ENCODE data around the gene DGUOK. TPM values are rescaled to one million over a fixed set of nuclear protein-coding genes. Genes with fewer than 3 reads are reported as not detected.

The DGUOK gene
- total and polyA plus RNA-seq, 8 donors: 1.7 to 91.3 (median 33.8) TPM; not detected in 1

- Histone ChIP-seq H3K27ac (no peak overlapping the region), H3K4me1 (peaks cover 23 to 44% (median 32%) of the 10 kb centered on the region in 4 donors), H3K36me3 (no peaks in the 10 kb centered on the region), H3K27me3 (no peaks in the 10 kb centered on the region), H3K9me3 (no peaks in the 10 kb centered on the region), H3K4me3 (no peak overlapping the region)
- DNase-seq: no peak
- intact Hi-C loops (cut with DNase I; ENCODE audit: low total_unique reads): no loop called here
- WGBS, 5 donors: 80 to 95% (median 92%) methylated on average over 8 of the region's 8 CpGs
- TF ChIP-seq EP300 (IDR thresholded peaks at IDR 0.05): no peak
- no peak for TF ChIP-seq POLR2A (IDR thresholded peaks at IDR 0.05)
- TF ChIP-seq, protein P1, sequence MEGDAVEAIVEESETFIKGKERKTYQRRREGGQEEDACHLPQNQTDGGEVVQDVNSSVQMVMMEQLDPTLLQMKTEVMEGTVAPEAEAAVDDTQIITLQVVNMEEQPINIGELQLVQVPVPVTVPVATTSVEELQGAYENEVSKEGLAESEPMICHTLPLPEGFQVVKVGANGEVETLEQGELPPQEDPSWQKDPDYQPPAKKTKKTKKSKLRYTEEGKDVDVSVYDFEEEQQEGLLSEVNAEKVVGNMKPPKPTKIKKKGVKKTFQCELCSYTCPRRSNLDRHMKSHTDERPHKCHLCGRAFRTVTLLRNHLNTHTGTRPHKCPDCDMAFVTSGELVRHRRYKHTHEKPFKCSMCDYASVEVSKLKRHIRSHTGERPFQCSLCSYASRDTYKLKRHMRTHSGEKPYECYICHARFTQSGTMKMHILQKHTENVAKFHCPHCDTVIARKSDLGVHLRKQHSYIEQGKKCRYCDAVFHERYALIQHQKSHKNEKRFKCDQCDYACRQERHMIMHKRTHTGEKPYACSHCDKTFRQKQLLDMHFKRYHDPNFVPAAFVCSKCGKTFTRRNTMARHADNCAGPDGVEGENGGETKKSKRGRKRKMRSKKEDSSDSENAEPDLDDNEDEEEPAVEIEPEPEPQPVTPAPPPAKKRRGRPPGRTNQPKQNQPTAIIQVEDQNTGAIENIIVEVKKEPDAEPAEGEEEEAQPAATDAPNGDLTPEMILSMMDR (IDR thresholded peaks at IDR 0.05): no peak
- TF ChIP-seq POLR2AphosphoS5 (IDR thresholded peaks at IDR 0.05): no peak
These were observed 41.8 kb downstream of the DGUOK start for GRCh38 chr2:73968357-73968937.

- no peaks in the 10 kb centered on the region for H3K36me3 ChIP-seq
- intact Hi-C loops (cut with DNase I; ENCODE audit: low total_unique reads): no loop called here
- 86 to 89% (median 87%) methylated on average over 4 of the region's 4 CpGs for WGBS, 5 donors
- H3K9me3 ChIP-seq: no peaks in the 10 kb centered on the region
- DNase-seq: no peak
- H3K4me1 ChIP-seq: peaks cover 23 to 37% (median 30%) of the 10 kb centered on the region in 4 donors
- no peak for TF ChIP-seq EP300 (IDR thresholded peaks at IDR 0.05)
- TF ChIP-seq POLR2A (IDR thresholded peaks at IDR 0.05): no peak
- no peak overlapping the region for H3K27ac ChIP-seq
- H3K27me3 ChIP-seq: no peaks in the 10 kb centered on the region
- H3K4me3 ChIP-seq: no peak overlapping the region
These were observed 42.7 kb downstream of the DGUOK start for GRCh38 chr2:73969356-73969755.

GRCh38 chr2:73970141-73970803, 43.6 kb downstream of the DGUOK start:
- WGBS, 5 donors: 75 to 85% (median 78%) methylated on average over 6 of the region's 6 CpGs

DNA sequence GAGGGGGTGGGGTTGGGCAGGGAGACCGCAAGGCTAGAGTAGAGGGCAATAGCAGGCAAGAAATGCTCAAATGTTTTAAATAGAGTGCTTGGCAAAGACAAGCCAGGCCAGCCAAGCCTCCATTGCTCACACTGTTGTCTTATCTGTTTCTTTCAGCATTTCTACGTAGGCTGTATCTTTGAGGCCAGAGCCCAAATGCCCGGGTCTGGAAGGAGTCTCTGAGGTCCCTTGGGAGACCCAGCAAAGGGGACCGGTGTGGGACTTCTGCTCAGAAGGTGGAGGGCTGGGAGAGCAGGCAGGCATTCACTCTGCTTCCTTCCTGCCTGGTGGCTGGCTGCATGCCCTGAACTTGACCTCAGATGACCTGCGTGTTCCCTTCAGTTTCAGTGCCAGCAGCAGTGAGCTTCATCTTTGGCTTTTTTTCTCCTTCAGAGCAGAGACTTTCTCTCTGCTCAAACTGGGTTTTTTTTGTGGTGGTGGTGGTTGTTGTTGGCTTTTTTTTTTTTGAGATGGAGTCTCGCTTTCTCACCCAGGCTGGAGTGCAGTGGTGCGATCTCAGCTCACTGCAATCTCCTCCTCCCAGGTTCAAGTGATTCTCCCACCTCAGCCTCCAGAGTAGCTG, 44.3 kb downstream of the DGUOK start:
- H3K27me3 ChIP-seq: no peaks in the 10 kb centered on the region
- intact Hi-C loops (cut with DNase I; ENCODE audit: low total_unique reads): no loop called here
- TF ChIP-seq POLR2A (IDR thresholded peaks at IDR 0.05): no peak
- TF ChIP-seq POLR2AphosphoS5 (IDR thresholded peaks at IDR 0.05): peak in 1 of 3 donors; percentile 69
- no peak for TF ChIP-seq EP300 (IDR thresholded peaks at IDR 0.05)
- peak; percentile 84 to 91 for DNase-seq
- H3K36me3 ChIP-seq: no peaks in the 10 kb centered on the region
- no peak overlapping the region for H3K4me3 ChIP-seq
- 8 to 34% (median 21%) methylated on average over 7 of the region's 7 CpGs for WGBS, 5 donors
- peak overlapping the region; percentile 39 to 70 (median 60) for H3K27ac ChIP-seq
- H3K4me1 ChIP-seq: peaks cover 23 to 47% (median 33%) of the 10 kb centered on the region in 4 donors
- no peaks in the 10 kb centered on the region for H3K9me3 ChIP-seq

More at GRCh38 chr2:73970141-73970803, 43.6 kb downstream of the DGUOK start:
- Histone ChIP-seq H3K36me3 (no peaks in the 10 kb centered on the region), H3K27me3 (no peaks in the 10 kb centered on the region), H3K4me1 (peaks cover 23 to 41% (median 32%) of the 10 kb centered on the region in 4 donors), H3K27ac (peak overlapping the region; percentile 39 to 70 (median 60)), H3K4me3 (no peak overlapping the region), H3K9me3 (no peaks in the 10 kb centered on the region)
- TF ChIP-seq, protein P1 (IDR thresholded peaks at IDR 0.05): no peak
- TF ChIP-seq POLR2A (IDR thresholded peaks at IDR 0.05) (no peak), POLR2AphosphoS5 (IDR thresholded peaks at IDR 0.05) (no peak), EP300 (IDR thresholded peaks at IDR 0.05) (no peak)
- intact Hi-C loops (cut with DNase I; ENCODE audit: low total_unique reads): no loop called here
- no peak for DNase-seq

DNA sequence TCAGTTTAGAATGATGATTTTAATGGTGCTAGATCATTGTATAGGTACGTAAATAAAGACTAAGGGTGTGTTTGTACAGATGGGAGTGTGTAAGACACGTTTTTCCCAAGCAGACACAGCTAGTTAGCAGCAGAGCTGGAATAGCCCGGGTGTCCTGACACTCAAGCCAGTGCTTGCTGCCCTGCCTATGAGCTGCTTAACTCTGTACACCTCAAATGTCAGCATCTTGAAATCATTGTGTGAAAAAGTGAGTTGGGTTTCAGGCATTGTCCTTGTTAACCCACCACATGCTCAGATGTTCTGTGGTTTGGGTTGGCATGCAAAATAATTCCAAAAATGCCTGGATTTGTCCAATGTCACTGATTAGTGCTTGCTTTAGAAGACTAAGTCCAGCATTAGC, 45.0 kb downstream of the DGUOK start:
- no peak for DNase-seq
- H3K9me3 ChIP-seq: no peaks in the 10 kb centered on the region
- H3K4me3 ChIP-seq: no peak overlapping the region
- no peaks in the 10 kb centered on the region for H3K27me3 ChIP-seq
- peaks cover 23 to 47% (median 33%) of the 10 kb centered on the region in 4 donors for H3K4me1 ChIP-seq
- no peaks in the 10 kb centered on the region for H3K36me3 ChIP-seq
- peak overlapping the region in 3 of 5 donors; percentile 38 to 70 (median 60) for H3K27ac ChIP-seq
- intact Hi-C loops (cut with DNase I; ENCODE audit: low total_unique reads): no loop called here
- TF ChIP-seq EP300 (IDR thresholded peaks at IDR 0.05) (no peak), POLR2A (IDR thresholded peaks at IDR 0.05) (no peak), POLR2AphosphoS5 (IDR thresholded peaks at IDR 0.05) (no peak)
- TF ChIP-seq, protein P1 (IDR thresholded peaks at IDR 0.05): no peak
- WGBS, 5 donors: 36 to 52% (median 39%) methylated on average over 3 of the region's 3 CpGs
